HepG2 (cell line): ENCODE data around the gene RPS2. TPM values are rescaled to one million over a fixed set of nuclear protein-coding genes. Genes with fewer than 3 reads are reported as not detected.

Experiments
- ATAC-seq: fragments of 200-7000 bp; cut with Tn5 transposase; 3 replicates; pipeline ENCODE4 v1.9.1; 2020; ENCODE audit warnings: mild to moderate bottlenecking, moderate library complexity
- BruUV-seq: library from RNA; stranded (reverse); fragments of 400-500 nt; replicated peaks from 2 replicates; lab custom pipeline; 2021; lab: Mats Ljungman, UMichigan
- CTCF ChIA-PET: fragments of 300-600 bp; formaldehyde crosslinking; extraction: SDS; loops from one replicate; lab custom pipeline; 2021; ENCODE audit warnings: low total read pairs, inconsistent platforms, low intra/inter-chr PET ratio; lab: Yijun Ruan, JAX
- POLR2A ChIA-PET: fragments of 350-600 bp; sonication (Branson Sonifier 250); formaldehyde crosslinking; loops from one replicate; lab custom pipeline; 2020; ENCODE audit warnings: antibody characterized with exemption, inconsistent platforms; lab: Yijun Ruan, JAX
- DNase-seq: peaks from one replicate; pipeline ENCODE4 v3.0.0-alpha.2; 2015; ENCODE audit warnings: low spot score
- FAIRE-seq: peaks from 3 replicates; lab custom pipeline; 2011; peaks lifted over from hg19 to GRCh38; lab: Jason Lieb, UNC
- H2AFZ ChIP-seq: one replicate; pipeline ENCODE4 v1.6.1; 2011; ENCODE audit warnings: low read length, inconsistent platforms
- H3K27ac ChIP-seq: fragments of 300-600 bp; 3 replicates; pipeline ENCODE4 v1.8.0; 2011; ENCODE audit warnings: mixed run types, mild to moderate bottlenecking, mixed read lengths, low read length, inconsistent platforms; ENCODE audit not compliant: insufficient read depth; ENCODE audit errors: extremely low read length
- H3K27me3 ChIP-seq, 2 experiments: fragments of 200-600 bp in 1 of 2; 2 replicates in 1 of 2; 3 replicates in 1 of 2; pipeline versions ENCODE4 v1.6.0 to v1.8.0; 2011; ENCODE audit warnings: low read length in 2 of 2, mild to moderate bottlenecking in 2 of 2, moderate library complexity in 2 of 2, inconsistent platforms in 1 of 2; ENCODE audit not compliant: insufficient read depth in 2 of 2, control insufficient read depth in 1 of 2
- H3K36me3 ChIP-seq, 2 experiments: fragments of 200-600 bp in 1 of 2; replicated peaks in 1 of 2; 2 replicates in 1 of 2; 3 replicates in 1 of 2; pipeline versions ENCODE4 v1.5.1 to v1.8.0; 2011; ENCODE audit warnings: low read length in 2 of 2, inconsistent platforms in 1 of 2; ENCODE audit not compliant: insufficient read depth in 2 of 2, control insufficient read depth in 1 of 2
- H3K4me1 ChIP-seq: 2 replicates; pipeline ENCODE4 v1.5.1; 2012; ENCODE audit warnings: low read length, inconsistent platforms; ENCODE audit not compliant: insufficient read depth
- H3K4me2 ChIP-seq: 2 replicates; pipeline ENCODE4 v1.6.0; 2011; ENCODE audit warnings: low read depth, low read length, inconsistent platforms
- H3K4me3 ChIP-seq, 3 experiments: fragments of 200-600 bp in 1 of 3; sonication (generic), shearing (Covaris generic) in 1 of 3; replicated peaks in 1 of 3; 2 replicates each; pipeline ENCODE4 v1.5.1; 2011 to 2016; ENCODE audit warnings: low read length in 3 of 3, inconsistent platforms in 2 of 3, low read depth in 2 of 3, mild to moderate bottlenecking in 2 of 3, control low read depth in 1 of 3, mixed read lengths in 1 of 3; ENCODE audit not compliant: insufficient read depth in 1 of 3
- H3K79me2 ChIP-seq: one replicate; pipeline ENCODE4 v1.6.1; 2011; ENCODE audit warnings: low read length, inconsistent platforms; ENCODE audit not compliant: insufficient read depth
- H3K9ac ChIP-seq: 2 replicates; pipeline ENCODE4 v1.6.0; 2011; ENCODE audit warnings: mild to moderate bottlenecking, low read depth, low read length, inconsistent platforms; ENCODE audit not compliant: insufficient read depth
- H3K9me3 ChIP-seq: 2 replicates; pipeline ENCODE4 v1.5.1; 2012; ENCODE audit warnings: mild to moderate bottlenecking, low read length
- H4K20me1 ChIP-seq: 2 replicates; pipeline ENCODE4 v1.6.0; 2011; ENCODE audit warnings: inconsistent platforms, mild to moderate bottlenecking, low read length, moderate library complexity; ENCODE audit not compliant: insufficient read depth
- AGO2 ChIP-seq: fragments of 200-400 bp; formaldehyde crosslinking; optimal IDR thresholded peaks from 2 replicates; pipeline ENCODE3; 2017; ENCODE audit warnings: mild to moderate bottlenecking, low read depth, low read length, moderate library complexity
- AHR ChIP-seq: IDR thresholded peaks from 2 replicates; pipeline ENCODE4 v1.6.1; 2018; ENCODE audit warnings: missing genetic modification reagents, missing compliant biosample characterization
- ATF1 ChIP-seq: IDR thresholded peaks from 2 replicates; pipeline ENCODE4 v1.6.1; 2016; ENCODE audit warnings: mild to moderate bottlenecking, control low read depth
- HES4 ChIP-seq: sonication (generic); formaldehyde crosslinking; IDR thresholded peaks from 2 replicates; pipeline ENCODE4 v1.9.0; 2021; ENCODE audit warnings: mild to moderate bottlenecking, missing genetic modification reagents, borderline replicate concordance
- HNRNPLL ChIP-seq: fragments of 200-400 bp; formaldehyde crosslinking; IDR thresholded peaks from 2 replicates; pipeline ENCODE4 v1.6.1; 2017; ENCODE audit warnings: mild to moderate bottlenecking, low read depth, low read length; ENCODE audit not compliant: poor library complexity, severe bottlenecking
- MEIS2 ChIP-seq: sonication (generic); formaldehyde crosslinking; IDR thresholded peaks from 2 replicates; pipeline ENCODE4 v1.9.0; 2021; ENCODE audit warnings: mild to moderate bottlenecking, missing genetic modification reagents
- PPARG ChIP-seq: conservative IDR thresholded peaks from 2 replicates; pipeline ENCODE4 v1.6.1; 2016; ENCODE audit warnings: missing biosample characterization, missing genetic modification reagents
- RBFOX2 ChIP-seq: fragments of 200-400 bp; formaldehyde crosslinking; IDR thresholded peaks from 2 replicates; pipeline ENCODE4 v1.6.1; 2017; ENCODE audit warnings: low read depth, mild to moderate bottlenecking, low read length
- RBM22 ChIP-seq: fragments of 200-400 bp; formaldehyde crosslinking; optimal IDR thresholded peaks from 2 replicates; pipeline ENCODE3; 2017; ENCODE audit warnings: mild to moderate bottlenecking, low read length, moderate library complexity
- SKI ChIP-seq: fragments of 450-650 bp; IDR thresholded peaks from one replicate; pipeline ENCODE4 v1.6.1; 2018; ENCODE audit warnings: mild to moderate bottlenecking; ENCODE audit not compliant: partially characterized antibody
- TBL1XR1 ChIP-seq: fragments of 150-350 bp; IDR thresholded peaks from 2 replicates; pipeline ENCODE4 v1.6.1; 2014; ENCODE audit warnings: borderline replicate concordance, low read length; ENCODE audit not compliant: partially characterized antibody
- ZNF280B ChIP-seq: sonication (generic); formaldehyde crosslinking; IDR thresholded peaks from 2 replicates; pipeline ENCODE4 v1.5.0; 2020; ENCODE audit warnings: missing genetic modification reagents, mild to moderate bottlenecking, borderline replicate concordance
- ZNF543 ChIP-seq: sonication (generic); formaldehyde crosslinking; IDR thresholded peaks from 2 replicates; pipeline ENCODE4 v1.4.0; 2020; ENCODE audit warnings: mild to moderate bottlenecking, missing genetic modification reagents
- ZNF556 ChIP-seq: sonication (generic); formaldehyde crosslinking; IDR thresholded peaks from 2 replicates; pipeline ENCODE4 v1.4.0; 2020; ENCODE audit warnings: mild to moderate bottlenecking, missing genetic modification reagents, borderline replicate concordance
- ZNF777 ChIP-seq: sonication (generic); formaldehyde crosslinking; IDR thresholded peaks from 2 replicates; pipeline ENCODE4 v1.4.0; 2020; ENCODE audit warnings: missing genetic modification reagents
- whole genome bisulfite sequencing: methylation state at CpG from one replicate; pipeline ENCODE4 v1.1.6; 2017; ENCODE audit warnings: low lambda C conversion rate; 5-methylcytosine and 5-hydroxymethylcytosine counted together
- in situ Hi-C: cut with HindIII; loops from 2 replicates; pipeline ENCODE4 v1.10.0; 2017; ENCODE audit warnings: low pct_unique_long_range_greater_than_20kb; ENCODE audit not compliant: extremely low pct_ligation_motif_present
- intact Hi-C: fragments of 100-400 bp; cut with micrococcal nuclease; formaldehyde crosslinking; loops from one replicate; pipeline ENCODE4 v1.10.0; 2022; ENCODE audit not compliant: unreplicated experiment
- polyA plus RNA-seq, 8 experiments: library from polyadenylated mRNA; depleted of rRNA in 3 of 8; stranded (reverse) in 7 of 8; unstranded in 1 of 8; fragments of >200 nt; fragmentation: Illumina TruSeq in 4 of 8; extraction: Trizol in 4 of 8; gene quantifications; 2 replicates each; pipeline versions ENCODE4 v1.2.1 to v1.2.3, GENCODE V29; 2011 to 2016; ENCODE audit warnings: low read depth in 4 of 8, missing spikeins in 1 of 8, mixed read lengths in 1 of 8; ENCODE audit not compliant: insufficient read depth in 1 of 8
- total RNA-seq, 5 experiments: library from RNA; depleted of rRNA; stranded (reverse); fragments of >200 nt; fragmentation: Illumina TruSeq; extraction: Trizol; gene quantifications; 2 replicates each; pipeline ENCODE4 v1.2.3, GENCODE V29; 2016; ENCODE audit warnings: low read depth in 1 of 5
- TF ChIP-seq, protein P1 (sequence below): sonication (generic); formaldehyde crosslinking; IDR thresholded peaks from 2 replicates; pipeline ENCODE4 v1.5.0; 2020; ENCODE audit warnings: missing genetic modification reagents, mild to moderate bottlenecking, borderline replicate concordance

Gene RPS2
- total and polyA plus RNA-seq, 2 of the 13 experiments (the other 11 are each of a cell fraction or from before 2014, with no cell fraction given), result 1,908 to 4,514 TPM

DNA sequence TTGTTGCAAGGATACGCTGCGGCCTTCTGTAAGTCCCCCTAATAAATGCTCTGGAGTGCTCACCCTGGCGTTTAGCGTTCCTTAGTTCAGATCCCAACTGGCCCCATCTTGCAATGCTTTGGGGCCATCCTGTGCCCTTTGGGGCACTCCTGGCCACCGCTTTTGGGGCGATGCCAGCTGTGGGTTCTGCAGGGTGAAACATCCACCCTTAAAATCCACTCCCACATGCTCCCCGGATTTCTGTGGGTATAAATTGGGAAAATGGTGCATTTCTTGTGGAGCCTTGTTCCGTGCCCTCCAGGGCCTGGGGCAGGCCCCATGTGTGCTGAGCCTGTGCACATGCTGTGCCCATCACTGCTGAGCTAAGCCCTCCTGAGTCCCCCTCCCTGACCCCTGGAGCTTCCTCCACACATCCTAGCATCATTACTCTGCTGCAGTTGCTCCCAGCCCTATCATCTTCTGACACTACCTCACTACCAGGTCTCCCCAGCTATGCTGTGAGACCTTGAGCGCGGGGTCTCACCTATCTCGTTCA lies 27.6 kb downstream of the RPS2 start:
- BruUV-seq, result no TSS peak
- TF ChIP-seq AGO2, result peak; percentile 58
- TF ChIP-seq ZNF777 (CRISPR knock-in tag), result no peak
- TF ChIP-seq RBM22, result peak; percentile 32
- peak; percentile 37; the same call in 1 of the 2 replicates for TF ChIP-seq RBFOX2
- ChIA-PET POLR2A (interaction anchor here (0.6 to 3.2 kb wide), 3 partner anchors 28 to 109 kb away, joined by 3 to 14 read pairs (median 5); partner anchors contain the start of genes FAHD1 and RPS2), CTCF (no interaction called here)
- DNase-seq, result no peak
- H3K9me3 ChIP-seq, result no peaks in the 10 kb centered on the region
- H3K4me3 ChIP-seq, result no peak overlapping the region
- WGBS, result 87% methylated on average over 11 of the region's 11 CpGs
- H4K20me1 ChIP-seq, result no peaks in the 10 kb centered on the region
- H3K27me3 ChIP-seq, result no peaks in the 10 kb centered on the region
- H3K79me2 ChIP-seq, result peaks cover 16% of the 10 kb centered on the region
- no peak for ATAC-seq
- intact Hi-C loops (no loop called here), in situ Hi-C loops (no loop called here)
- FAIRE-seq, result no peak
- H3K27ac ChIP-seq, result peak overlapping the region; percentile 16
- no peak overlapping the region for H3K4me2 ChIP-seq
- H2AFZ ChIP-seq, result no peak overlapping the region
- H3K9ac ChIP-seq, result no peak overlapping the region
- H3K4me1 ChIP-seq, result peaks cover 88% of the 10 kb centered on the region
- H3K36me3 ChIP-seq, result peaks cover 7 to 24% of the 10 kb centered on the region in 2 experiments; a peak in 3 of 5 replicates

DNA sequence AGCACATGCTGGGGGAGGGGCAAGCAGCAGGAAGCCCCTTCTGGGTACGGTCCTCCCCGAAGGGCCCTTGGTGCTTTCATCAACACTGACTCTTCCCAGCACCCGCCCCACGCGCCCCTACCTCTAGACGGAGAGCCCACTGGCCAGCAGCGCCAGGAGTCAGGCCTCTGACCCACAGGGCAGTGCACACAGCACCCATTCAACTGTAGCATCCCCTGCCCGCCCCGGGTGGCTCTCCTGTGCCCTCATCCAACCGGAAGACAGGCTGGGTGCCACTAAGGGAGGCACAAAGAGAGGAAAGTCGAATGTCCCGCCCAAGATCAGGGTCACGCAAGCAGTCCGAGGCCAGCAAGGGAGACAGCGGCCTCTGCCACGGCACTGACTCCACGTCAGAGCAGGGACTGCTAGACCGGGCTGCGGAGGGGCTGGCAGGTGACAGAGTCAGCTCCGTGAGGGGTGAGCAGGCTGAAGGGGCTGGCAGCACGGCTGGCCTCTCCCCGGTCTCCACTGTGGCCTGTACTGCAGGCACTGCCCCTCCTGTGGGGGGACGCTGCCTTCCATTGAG lies 31.4 kb downstream of the RPS2 start:
- in situ Hi-C loops, result no loop called here
- Histone ChIP-seq H3K4me1 (peaks cover 83% of the 10 kb centered on the region), H3K4me3 (peak overlapping the region in 2 of 3 experiments; percentile 39 to 58; a peak in 4 of 6 replicates), H3K27ac (peak overlapping the region; percentile 5), H2AFZ (no peak overlapping the region), H3K9me3 (no peaks in the 10 kb centered on the region), H4K20me1 (no peaks in the 10 kb centered on the region), H3K79me2 (peaks cover under 1% of the 10 kb centered on the region), H3K36me3 (peaks cover 0 to 11% of the 10 kb centered on the region in 2 experiments; a peak in 3 of 5 replicates), H3K9ac (peak overlapping the region; percentile 46; the same call in 1 of the 2 replicates), H3K27me3 (peaks cover 0 to 1% of the 10 kb centered on the region in 2 experiments; a peak in 2 of 5 replicates), H3K4me2 (peak overlapping the region; percentile 68)
- ChIA-PET CTCF (no interaction called here), POLR2A (interaction anchor here (1.3 to 1.8 kb wide), 4 partner anchors 8 to 106 kb away, joined by 4 to 34 read pairs (median 10); partner anchors contain the start of genes FAHD1, HAGH, MSRB1 and RPS2)
- no TSS peak for BruUV-seq
- ATAC-seq, result peak; percentile 30
- FAIRE-seq, result no peak
- 33% methylated on average over 7 of the region's 23 CpGs for WGBS
- DNase-seq, result no peak
- intact Hi-C loops, result loop anchor here (2.0 kb wide), 1 partner anchor 70 kb away; no protein-coding TSS in a partner anchor
- TF ChIP-seq ZNF556 (CRISPR knock-in tag) (no peak), PPARG (CRISPR knock-in tag) (no peak), SKI (no peak), TBL1XR1 (no peak), ZNF280B (no peak), AHR (CRISPR knock-in tag) (no peak), ATF1 (CRISPR knock-in tag) (no peak), MEIS2 (CRISPR knock-in tag) (no peak), HES4 (no peak), HNRNPLL (peak; percentile 20), ZNF543 (CRISPR knock-in tag) (peak; percentile 6; the same call in 1 of the 2 replicates)
- TF ChIP-seq, protein P1, sequence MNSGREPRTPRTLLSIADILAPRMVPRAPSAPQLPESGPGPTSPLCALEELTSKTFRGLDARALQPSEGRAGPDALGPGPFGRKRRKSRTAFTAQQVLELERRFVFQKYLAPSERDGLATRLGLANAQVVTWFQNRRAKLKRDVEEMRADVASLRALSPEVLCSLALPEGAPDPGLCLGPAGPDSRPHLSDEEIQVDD (CRISPR knock-in tag), result no peak
